Esophagus squamous epithelium (tissue), 5 donors: ENCODE data around the gene ASB11. TPM values are rescaled to one million over a fixed set of nuclear protein-coding genes. Genes with fewer than 3 reads are reported as not detected.

Experiments
- DNase-seq: peaks from one replicate; lab custom pipeline; 2025; lab: John Stamatoyannopoulos, UW
- H3K27ac ChIP-seq, 4 donors: fragments of 200-600 bp; sonication (generic); one replicate each; pipeline ENCODE4 v1.5.1; 2016 to 2019; ENCODE audit warnings: mild to moderate bottlenecking in 1 of 4
- H3K27me3 ChIP-seq, 4 donors: fragments of 200-600 bp; sonication (generic); 1 replicate in 3 of 4; 2 replicates in 1 of 4; pipeline versions ENCODE4 v1.5.1 to v1.6.0; 2017 to 2021; ENCODE audit warnings: antibody characterized with exemption in 1 of 4
- H3K36me3 ChIP-seq, 3 donors: fragments of 200-600 bp; sonication (generic); one replicate each; pipeline ENCODE4 v1.5.1; 2016 to 2019
- H3K4me1 ChIP-seq, 3 donors: fragments of 200-600 bp; sonication (generic); one replicate each; pipeline ENCODE4 v1.5.1; 2017 to 2019
- H3K4me3 ChIP-seq, 4 donors: fragments of 200-600 bp; sonication (generic); 1 replicate in 3 of 4; 2 replicates in 1 of 4; pipeline ENCODE4 v1.5.1; 2016 to 2019; ENCODE audit warnings: mild to moderate bottlenecking in 2 of 4, moderate library complexity in 1 of 4
- H3K9me3 ChIP-seq, 3 donors: fragments of 200-600 bp; sonication (generic); one replicate each; pipeline ENCODE4 v1.5.1; 2016 to 2019
- CTCF ChIP-seq, 6 experiments: fragments of 450-650 bp in 4 of 6; fragments of 200-600 bp in 2 of 6; sonication (generic) in 2 of 6; IDR thresholded peaks; one replicate each; pipeline ENCODE4 v1.5.1; 2016 to 2019; ENCODE audit warnings: antibody characterized with exemption in 6 of 6, mild to moderate bottlenecking in 4 of 6, moderate library complexity in 4 of 6
- POLR2A ChIP-seq, 4 donors: fragments of 450-650 bp; IDR thresholded peaks; one replicate each; pipeline ENCODE4 v1.6.1; 2017; ENCODE audit warnings: antibody characterized with exemption in 4 of 4, mild to moderate bottlenecking in 4 of 4, moderate library complexity in 3 of 4
- WGBS, 2 donors: methylation state at CpG; one replicate each; pipeline ENCODE4 v1.1.5; 2018; 5-methylcytosine and 5-hydroxymethylcytosine counted together
- intact Hi-C: fragments of 100-400 bp; cut with DNase I; formaldehyde crosslinking; loops from one replicate; pipeline ENCODE4 v1.15.0; 2022
- total RNA-seq, 4 donors: library from RNA; depleted of rRNA; stranded (reverse); fragments of >200 nt; gene quantifications; one replicate each; pipeline ENCODE4 v1.1.0, GENCODE V29; 2016
- donor health status: DM: yes; HTN: yes; CAD: no.

The ASB11 gene
- total RNA-seq, 4 donors from 2014 or later, result not detected

- H3K27ac ChIP-seq, result no peak overlapping the region
- intact Hi-C loops, result no loop called here
- 57 to 88% methylated on average over 5 of the region's 5 CpGs for WGBS, 2 donors
- peaks cover 0 to 63% (median 0%) of the 10 kb centered on the region in 3 donors for H3K36me3 ChIP-seq
- H3K4me3 ChIP-seq, result no peak overlapping the region
- DNase-seq, result no peak
- TF ChIP-seq POLR2A (IDR thresholded peaks at IDR 0.05), result no peak
- TF ChIP-seq CTCF (IDR thresholded peaks at IDR 0.05), result no peak
- H3K4me1 ChIP-seq, result no peaks in the 10 kb centered on the region
- peaks cover 0 to 3% (median 0%) of the 10 kb centered on the region in 4 donors for H3K27me3 ChIP-seq
- no peaks in the 10 kb centered on the region for H3K9me3 ChIP-seq
Measured at GRCh38 chrX:15322472-15322871, 7.0 kb upstream of the ASB11 start.

DNA sequence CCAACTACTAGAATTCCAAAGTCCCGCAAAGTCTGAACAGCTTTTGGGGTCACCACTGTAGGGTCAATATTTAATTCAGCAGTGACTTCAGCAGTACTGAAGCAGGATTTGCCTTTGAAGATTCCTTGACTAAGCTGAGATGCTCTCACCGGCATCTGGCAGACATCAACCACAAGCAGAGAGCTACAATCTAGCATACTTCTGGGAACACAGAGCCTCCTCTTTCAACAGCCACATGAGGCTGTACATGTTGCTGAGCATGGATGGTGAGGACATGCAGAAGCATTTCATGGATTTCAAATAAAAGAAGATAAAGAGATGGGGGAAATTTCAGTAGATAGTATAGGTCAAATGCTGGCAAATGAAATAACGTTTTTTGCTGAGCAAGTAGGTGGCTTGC lies 6.6 kb upstream of the ASB11 start:
- 68 to 82% methylated on average over 3 of the region's 3 CpGs for WGBS, 2 donors
- intact Hi-C loops, result no loop called here
- no peaks in the 10 kb centered on the region for H3K4me1 ChIP-seq
- DNase-seq, result no peak
- peaks cover 0 to 3% (median 0%) of the 10 kb centered on the region in 4 donors for H3K27me3 ChIP-seq
- no peaks in the 10 kb centered on the region for H3K9me3 ChIP-seq
- no peak overlapping the region for H3K27ac ChIP-seq
- peaks cover 0 to 63% (median 0%) of the 10 kb centered on the region in 3 donors for H3K36me3 ChIP-seq
- TF ChIP-seq POLR2A (IDR thresholded peaks at IDR 0.05) (no peak), CTCF (IDR thresholded peaks at IDR 0.05) (no peak)
- no peak overlapping the region for H3K4me3 ChIP-seq

DNA sequence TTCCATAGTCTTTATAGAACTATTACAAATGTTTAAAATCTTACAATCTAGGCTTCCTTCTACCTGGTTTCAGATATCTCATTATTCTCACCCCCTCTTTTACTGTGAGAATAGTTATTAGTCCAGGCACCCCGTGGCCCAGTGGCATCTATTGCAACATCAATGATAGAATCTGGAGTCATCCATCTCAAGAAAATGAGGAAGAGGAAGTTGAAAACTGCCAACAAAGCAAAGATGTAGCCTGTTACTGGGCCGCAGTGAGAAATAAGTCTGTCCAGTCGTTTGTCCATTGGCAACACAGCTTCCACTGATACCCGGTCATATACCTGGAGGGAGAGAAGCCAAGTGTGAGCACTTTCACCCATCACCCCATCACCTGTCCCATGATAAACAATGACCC lies 6.0 kb upstream of the ASB11 start:
- H3K36me3 ChIP-seq, result peaks cover 0 to 63% (median 0%) of the 10 kb centered on the region in 3 donors
- WGBS, 2 donors, result 68 to 69% methylated on average over 4 of the region's 4 CpGs
- intact Hi-C loops, result no loop called here
- no peak for DNase-seq
- H3K27me3 ChIP-seq, result peaks cover 0 to 3% (median 0%) of the 10 kb centered on the region in 4 donors
- TF ChIP-seq POLR2A (IDR thresholded peaks at IDR 0.05), result no peak
- TF ChIP-seq CTCF (IDR thresholded peaks at IDR 0.05), result no peak
- H3K27ac ChIP-seq, result no peak overlapping the region
- no peaks in the 10 kb centered on the region for H3K9me3 ChIP-seq
- no peaks in the 10 kb centered on the region for H3K4me1 ChIP-seq
- H3K4me3 ChIP-seq, result no peak overlapping the region

DNA sequence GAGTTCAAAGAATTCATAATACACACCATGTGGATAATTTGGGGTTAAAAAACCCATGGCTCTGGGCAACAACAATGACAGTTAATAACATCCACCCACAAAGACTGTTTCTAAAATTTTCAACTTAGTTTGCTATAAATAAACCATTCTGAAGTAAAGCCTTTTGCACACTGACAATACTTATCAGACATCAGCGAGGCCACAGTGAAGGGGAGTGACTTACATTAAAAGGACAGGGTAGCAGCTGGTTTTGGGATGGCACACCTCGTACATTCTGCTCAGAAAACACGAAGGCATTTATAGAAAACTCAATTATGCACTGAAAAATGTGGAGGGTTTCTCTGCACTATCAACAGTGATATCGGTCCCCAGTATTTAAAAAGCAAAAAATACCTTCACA lies 4.9 kb upstream of the ASB11 start:
- DNase-seq, result no peak
- TF ChIP-seq CTCF (IDR thresholded peaks at IDR 0.05) (no peak), POLR2A (IDR thresholded peaks at IDR 0.05) (no peak)
- WGBS, 2 donors, result 64 to 80% methylated on average over 4 of the region's 4 CpGs
- no peaks in the 10 kb centered on the region for H3K9me3 ChIP-seq
- H3K4me3 ChIP-seq, result no peak overlapping the region
- no peaks in the 10 kb centered on the region for H3K27me3 ChIP-seq
- no peak overlapping the region for H3K27ac ChIP-seq
- intact Hi-C loops, result no loop called here
- no peaks in the 10 kb centered on the region for H3K4me1 ChIP-seq
- H3K36me3 ChIP-seq, result peaks cover 0 to 53% (median 0%) of the 10 kb centered on the region in 3 donors

- no peak for TF ChIP-seq POLR2A (IDR thresholded peaks at IDR 0.05)
- TF ChIP-seq CTCF (IDR thresholded peaks at IDR 0.05), result no peak
- Histone ChIP-seq H3K4me1 (no peaks in the 10 kb centered on the region), H3K4me3 (no peak overlapping the region), H3K9me3 (no peaks in the 10 kb centered on the region), H3K36me3 (peaks cover 0 to 41% (median 0%) of the 10 kb centered on the region in 3 donors), H3K27me3 (no peaks in the 10 kb centered on the region), H3K27ac (no peak overlapping the region)
- intact Hi-C loops, result no loop called here
- DNase-seq, result no peak
- whole genome bisulfite sequencing, 2 donors, result 81 to 95% methylated on average over 4 of the region's 4 CpGs
Measured at GRCh38 chrX:15319075-15319474, 3.6 kb upstream of the ASB11 start.
